Hematopoietic multipotent progenitor cell (in vitro differentiated cells): ENCODE results near the gene CCM2. TPM values are rescaled to one million over a fixed set of nuclear protein-coding genes. Genes with fewer than 3 reads are reported as not detected.
"Not testable (repeated sequence)": the region's sequence is repeated elsewhere in the genome, so short reads cannot be mapped to it uniquely, and the experiment has no call there.

Source experiments
- DNase-seq, 3 donors: peaks; one replicate each; pipeline ENCODE4 v3.0.0-alpha.2; 2011 to 2015; ENCODE audit warnings: low read depth in 2 of 3, low spot score in 2 of 3
- total RNA-seq: library from RNA; depleted of rRNA; stranded (reverse); fragments of >200 nt; gene quantifications from one replicate; pipeline ENCODE4 v1.2.3, GENCODE V29; 2012

The CCM2 gene
- total RNA-seq, 1 donor, result 143 TPM

DNA sequence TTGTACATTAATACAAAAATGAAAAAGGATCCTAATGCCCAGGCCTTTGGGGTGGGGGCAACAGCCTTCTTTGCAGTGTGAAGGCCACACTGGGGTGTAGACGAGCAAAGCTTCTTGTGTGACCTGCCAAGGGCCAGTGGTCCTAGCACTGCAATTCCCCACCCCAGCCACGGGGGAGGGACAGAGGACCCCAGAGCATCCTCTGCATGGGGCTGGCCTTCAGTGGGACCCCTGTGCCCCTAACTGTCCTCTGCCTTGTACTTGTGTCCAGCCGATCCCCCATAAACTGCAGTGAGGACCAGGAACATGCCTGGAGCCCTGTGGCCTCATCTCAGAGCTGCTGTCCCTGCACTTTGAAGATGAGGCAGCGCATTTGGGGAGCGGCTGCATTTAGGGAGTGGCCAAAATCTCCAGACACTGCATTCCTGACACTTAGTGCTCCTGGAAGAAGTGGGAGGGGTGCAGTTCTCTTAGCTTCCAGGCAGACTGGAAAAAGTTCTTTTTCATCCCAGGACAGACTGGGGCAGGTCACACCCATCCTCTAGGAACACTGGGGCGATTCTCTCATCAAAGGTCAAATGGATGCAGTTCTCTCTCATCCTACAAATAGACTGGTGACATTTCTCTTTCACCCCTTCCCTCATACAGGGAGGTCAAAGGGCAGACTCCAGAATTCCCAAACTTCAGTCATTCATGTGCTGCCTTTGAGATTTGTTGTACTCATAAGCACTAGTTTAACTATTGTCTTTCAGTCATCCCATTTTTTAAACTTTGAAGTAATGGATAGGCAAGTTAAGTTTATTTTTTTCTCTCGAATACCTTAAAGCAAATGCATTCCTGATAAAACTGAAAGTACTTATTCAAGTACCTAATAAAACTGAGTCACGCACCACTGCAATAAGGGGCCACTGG, 20.3 kb upstream of the CCM2 start:
- no peak for DNase-seq

DNA sequence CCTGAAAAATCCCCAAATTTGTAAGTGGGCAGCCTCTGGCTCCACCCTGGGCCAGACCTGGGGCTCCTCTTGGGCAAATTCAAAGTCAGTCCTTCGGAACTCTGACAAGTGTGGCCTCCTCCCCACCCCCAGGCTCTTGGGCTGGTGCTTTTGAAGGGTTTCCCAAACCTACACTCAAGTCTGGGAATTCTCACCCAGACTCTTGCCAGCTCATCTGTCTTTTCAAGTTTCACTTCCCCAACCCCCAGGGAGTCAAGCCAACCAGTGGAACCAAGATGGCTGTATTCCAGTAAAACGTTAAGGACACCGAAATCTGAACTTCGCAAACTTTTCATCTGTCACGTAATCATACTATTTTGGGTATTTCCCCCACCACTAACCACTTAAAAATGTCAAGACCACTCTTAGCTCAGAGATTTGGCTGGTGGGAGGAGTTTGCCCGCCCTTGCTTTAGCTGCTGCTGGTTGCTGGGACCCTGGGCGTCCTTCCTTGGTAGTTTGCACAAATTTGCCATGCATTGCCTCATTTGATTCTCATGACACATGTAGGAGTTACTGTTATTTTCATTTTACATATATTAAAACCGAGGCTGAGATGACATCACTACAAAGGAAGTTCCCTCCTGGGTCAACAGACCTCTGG, 19.5 kb upstream of the CCM2 start:
- peak in 2 of 3 donors; percentile 62 to 70 for DNase-seq

DNA sequence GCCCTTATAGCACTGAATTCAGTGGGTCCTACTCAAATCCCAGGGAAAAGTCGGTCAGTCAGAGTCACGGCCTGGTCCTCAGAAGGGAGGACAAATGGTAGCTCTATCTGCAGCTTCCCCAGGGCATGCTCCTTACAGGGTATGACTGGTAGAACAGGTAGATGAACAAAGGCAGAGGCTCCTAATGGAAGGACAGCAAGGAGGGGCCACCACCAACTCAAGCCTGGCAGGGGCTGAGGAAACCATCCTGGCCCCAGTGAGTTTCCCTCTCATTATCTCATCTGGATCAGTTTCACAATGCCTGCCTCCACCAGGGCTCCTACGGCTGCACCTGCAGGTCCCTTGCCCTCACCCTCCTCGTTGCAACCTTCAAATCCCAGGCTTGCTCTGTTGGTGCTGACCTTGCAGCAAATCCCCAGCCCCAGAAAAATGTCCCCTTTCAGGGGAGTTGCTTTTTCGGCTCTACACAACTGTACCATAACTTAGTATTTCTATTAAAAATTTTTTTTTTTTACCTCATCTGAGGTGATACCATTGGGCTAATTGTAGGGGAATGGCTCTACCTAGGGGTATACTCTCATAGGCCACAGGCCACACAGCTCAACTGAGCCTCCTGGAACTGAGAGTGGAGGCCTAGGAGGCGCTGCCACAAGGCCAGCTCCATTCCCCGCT, 18.8 kb upstream of the CCM2 start:
- DNase-seq, result no peak

DNA sequence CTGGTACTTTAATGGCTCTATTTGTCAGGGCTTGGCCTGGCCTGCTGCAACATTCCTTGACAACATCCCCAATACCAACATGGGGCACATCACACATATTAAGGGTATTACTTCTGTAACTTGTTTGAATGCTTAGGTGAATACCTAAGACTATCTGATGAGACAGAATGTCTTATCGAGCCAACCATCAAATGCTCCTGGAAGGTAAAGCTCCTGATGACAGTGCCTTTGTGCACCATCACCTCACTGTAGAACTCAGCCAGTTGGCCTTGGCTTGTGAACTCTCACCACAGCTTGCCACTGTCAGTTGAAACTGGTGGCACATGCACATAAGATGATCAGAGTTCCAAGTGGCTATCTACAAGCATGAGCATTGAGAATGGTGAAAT, 17.5 kb upstream of the CCM2 start:
- no peak for DNase-seq

DNA sequence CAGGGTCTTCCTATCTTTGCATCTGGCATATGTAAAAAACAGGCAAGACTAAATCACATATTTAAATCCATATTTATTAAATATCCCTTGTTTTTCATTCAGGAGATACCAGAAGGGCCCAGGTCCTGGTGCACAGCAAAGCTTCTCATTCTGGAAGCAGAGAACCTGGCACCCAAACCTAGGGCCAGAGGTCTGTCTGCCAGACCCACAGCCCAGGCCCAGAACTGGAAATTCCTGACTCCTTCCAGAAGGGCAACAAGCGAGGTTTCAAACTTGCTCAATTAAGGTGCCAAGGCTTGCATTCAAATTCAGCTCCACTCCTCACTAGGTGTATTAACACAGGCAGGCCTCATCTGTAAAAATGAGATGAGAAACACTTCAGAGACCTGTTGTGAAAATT, 17.0 kb upstream of the CCM2 start:
- DNase-seq, result no peak

DNA sequence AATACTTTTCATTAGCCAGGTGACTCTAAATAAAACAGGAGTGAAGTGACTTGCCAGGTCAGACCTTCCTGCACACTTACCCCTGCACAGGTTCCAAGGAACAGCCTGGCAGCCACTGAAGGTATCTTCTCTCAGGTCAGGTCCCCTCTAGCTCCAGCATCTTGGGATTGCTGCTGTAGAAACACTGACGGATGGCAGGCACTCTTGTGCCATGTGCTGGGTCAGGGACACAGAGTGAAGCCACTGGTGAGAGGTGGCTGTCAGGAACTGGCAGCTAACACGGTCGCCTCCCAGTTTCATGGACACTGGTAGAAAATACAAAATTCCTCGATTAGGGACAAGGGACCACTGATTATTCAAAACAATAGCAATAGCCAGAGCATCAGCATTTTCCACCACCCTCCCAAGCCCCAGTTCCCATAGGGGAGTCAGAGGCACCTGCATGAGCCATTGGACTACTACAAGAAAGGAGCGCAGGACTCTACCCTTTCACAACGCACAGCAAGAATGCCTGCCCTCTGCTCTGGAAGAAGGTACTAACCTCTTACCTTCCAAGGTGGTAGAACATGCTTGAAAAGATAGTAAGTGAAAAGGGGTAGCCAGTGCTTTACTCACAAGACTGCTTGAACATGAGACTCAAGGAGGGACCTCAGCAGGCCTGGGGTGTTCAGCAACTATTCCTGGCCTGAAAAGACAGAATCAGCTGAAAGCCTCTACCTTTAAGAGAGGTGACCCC, 16.1 kb upstream of the CCM2 start:
- no peak for DNase-seq

DNA sequence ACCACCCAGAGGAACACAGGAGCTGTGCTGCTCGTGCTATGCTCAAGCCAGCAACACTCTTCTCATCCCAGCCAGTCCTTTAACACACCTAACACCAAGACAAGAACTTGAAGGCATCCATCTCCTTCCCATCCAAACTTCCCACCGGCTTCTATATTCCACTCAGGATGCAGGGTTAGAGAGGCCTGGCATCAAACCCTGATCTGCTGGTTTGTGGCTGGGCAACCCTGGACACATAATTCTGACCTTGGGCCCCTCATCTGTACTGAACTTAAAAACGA, 15.6 kb upstream of the CCM2 start:
- DNase-seq, result no peak

DNA sequence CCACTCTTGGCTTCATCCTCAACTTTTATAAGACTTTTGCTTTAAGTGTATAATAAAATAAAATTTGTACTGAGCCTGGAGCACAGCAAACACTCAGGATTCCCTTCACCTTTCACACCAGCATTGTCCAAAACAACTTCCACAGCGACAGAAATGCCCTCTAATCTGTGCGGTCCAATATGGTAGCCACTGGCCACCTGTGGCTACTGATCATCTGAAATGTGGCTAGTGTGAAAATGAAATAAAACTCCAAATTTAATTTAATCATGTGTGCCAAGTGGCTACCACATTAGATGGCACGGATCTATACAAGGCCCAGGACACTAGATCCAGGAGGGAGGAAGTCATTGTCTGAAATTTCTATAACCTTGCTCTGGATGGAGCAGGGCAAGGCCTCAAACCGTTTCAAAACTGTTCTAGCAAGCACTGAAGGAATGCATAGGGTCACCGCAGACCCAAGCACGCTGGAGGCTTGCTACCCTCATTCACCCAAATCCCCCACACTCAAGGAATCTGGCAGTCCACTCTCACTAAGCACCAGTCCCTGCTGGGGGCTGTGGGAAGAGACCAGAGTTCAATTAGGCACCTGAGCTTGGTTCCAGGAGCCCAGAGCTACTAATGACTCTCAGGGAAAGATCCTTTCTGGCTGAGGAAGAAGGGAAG, 14.8 kb upstream of the CCM2 start:
- DNase-seq, result no peak

DNA sequence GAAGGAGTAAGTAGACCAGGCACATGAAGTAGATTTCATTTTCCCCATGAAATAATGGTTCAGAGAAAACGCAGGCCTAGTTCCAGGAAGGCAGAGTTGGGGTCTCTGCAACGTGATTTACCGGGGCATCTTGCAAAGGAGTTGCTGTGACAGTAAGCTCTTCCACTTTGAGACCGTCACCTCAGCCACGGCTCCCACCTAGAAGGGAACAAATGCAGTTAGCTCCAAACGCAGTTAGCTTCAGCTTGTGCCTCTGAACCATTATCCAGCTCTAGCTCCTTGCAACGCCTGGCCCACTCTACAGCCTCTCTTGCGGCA, 14.1 kb upstream of the CCM2 start:
- no peak for DNase-seq

DNA sequence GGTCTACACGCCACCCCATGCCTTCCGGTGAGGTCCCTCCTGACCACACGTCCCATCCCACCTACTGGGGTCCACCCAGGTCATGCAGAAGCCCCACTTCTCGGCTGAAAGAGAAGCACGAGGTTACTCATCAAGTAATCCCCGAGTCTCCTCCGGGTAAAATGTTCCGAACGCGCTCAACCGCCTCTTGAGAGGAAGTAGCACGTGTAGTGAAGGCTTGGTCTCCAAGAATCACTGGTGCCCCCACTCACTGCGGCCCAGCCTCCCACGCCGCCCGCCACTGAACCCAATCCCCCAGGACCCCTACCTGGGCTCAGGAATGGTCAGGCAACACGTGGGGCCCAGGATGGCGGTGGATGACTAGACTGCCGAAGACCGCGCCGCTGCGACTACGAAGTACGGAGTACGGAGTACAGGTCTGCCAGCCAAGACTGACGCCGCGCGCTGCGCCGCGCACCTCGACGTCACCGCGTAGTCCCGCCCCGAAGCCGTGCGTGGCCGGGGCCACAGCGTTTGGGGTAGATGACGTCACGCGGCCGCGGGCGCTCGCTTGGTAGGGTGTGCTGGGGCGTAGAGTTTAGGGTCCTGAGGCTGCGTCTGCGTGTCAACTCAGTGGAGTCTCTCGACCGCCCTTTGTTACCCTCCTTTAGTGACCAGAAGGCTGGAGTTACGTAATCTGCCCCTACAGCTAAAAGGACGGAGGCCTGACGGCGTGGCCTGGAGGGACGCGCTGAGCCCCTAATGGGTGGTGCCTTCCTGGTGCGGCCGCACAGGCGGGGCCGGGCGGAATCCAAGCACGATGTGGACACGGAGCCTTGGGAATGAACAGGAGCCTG, 13.6 kb upstream of the CCM2 start:
- DNase-seq, result peak; percentile 95

DNA sequence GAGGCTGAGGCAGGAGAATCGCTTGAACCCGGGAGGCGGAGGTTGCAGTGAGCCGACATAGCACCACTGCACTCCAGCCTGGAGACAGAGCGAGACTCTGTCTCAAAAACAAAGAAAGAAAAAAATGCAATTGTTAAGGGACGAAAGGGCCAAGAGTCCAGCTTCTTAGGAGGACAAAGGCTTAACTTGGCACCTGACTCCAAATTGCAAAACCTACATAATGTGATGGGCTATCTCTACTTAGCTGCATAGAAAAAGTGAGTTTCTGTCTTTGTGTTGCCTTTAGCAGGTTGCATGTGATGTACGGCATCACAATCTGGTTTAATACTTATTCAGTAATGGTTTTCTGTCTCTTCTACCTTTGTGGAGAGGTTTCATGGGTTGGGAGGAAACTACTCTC, 12.5 kb upstream of the CCM2 start:
- DNase-seq, result no peak

DNA sequence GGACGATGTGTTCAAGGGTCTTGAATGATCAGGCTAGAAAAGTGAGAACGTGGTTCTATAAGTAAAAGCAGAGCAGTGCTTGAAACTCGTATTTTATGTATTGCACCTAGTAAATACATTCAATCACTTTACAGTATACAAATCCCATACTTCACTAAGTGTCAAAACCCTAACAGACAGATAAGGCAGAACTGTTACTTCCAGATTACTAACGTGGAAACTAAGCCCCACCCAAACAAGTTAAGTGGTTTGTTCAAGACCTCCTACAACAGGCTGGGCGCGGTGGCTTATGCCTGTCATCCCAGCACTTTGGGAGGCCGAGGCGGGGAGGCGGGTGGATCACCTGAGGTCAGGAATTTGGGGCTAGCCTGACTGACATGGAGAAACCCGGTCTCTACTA, 12.0 kb upstream of the CCM2 start:
- no peak for DNase-seq

DNA sequence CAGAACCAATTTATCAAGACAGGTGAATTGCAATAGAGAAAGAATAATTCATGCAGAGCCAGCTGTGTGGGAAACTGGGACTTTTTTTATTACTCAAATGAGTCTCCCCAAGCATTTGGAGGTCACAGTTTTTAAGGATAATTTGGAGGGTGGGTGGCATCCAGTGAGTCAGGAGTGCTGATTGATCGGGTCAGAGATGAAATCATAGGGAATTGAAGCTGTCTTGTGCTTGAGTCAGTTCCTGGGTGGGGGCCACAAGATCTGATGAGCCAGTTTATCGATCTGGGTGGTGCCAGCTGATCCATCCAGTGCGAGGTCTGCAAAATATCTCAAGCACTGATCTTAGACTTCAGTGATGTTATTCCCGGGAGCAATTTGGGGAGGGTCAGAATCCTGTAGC, 11.3 kb upstream of the CCM2 start:
- no peak for DNase-seq

DNA sequence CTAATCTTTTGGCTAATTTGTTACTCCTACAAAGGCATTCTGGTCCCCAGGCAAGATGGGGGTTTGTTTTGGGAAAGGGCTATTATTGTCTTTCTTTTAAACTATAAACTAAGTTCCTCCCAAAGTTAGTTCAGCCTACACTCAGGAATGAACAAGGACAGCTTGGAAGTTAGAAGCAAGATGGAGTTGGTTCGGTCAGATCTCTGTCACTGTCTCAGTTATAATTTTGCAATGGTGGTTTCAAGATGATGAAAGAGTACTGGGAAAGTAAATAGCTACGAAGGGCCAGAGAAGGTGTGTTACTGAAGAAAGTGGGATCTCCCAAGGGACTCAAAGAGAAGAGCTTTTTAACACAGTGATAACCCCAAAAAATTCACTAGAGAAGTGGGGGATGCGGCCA, 10.9 kb upstream of the CCM2 start:
- no peak for DNase-seq

DNA sequence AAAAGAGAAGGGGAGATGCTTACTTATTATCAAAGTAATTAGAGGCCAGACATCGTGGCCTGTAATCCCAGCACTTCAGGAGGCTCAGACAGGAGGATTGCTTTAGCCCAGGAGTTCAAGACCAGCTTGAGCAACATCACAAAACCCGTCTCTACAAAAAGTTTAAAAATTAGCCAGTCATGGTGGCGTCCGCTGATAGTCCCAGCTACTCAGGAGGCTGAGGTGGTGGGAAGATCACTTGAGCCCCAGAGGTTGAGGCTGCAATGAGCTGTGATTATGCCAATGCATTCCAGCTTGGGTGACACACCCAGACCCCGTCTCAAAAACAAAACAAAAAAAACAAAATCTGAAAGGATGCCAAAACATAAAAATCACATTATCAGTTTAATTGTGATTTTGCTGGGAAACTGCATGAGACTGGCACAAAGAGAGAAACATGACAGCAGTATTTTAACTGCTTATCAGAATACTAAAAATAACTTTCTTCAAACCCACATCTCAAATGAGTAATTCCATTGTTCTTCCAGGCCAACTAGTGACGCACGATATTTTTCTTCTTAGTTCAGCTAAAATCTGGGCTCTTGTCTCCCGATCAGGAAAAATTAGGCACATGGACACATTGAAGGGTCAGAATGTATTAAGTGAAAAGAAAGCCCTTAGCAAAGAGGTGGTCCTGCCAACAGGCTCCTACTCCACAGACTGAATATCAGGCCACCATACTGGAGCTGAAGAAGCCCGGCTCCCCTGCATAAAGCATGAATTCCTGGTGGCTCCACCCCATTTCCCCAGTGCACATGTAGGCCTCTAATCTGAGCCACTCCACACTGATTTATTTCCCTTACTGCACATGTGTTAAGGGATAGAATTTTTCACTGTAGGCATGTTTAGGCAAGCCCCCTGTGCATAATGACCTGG, 9.6 kb upstream of the CCM2 start:
- DNase-seq, result no peak

DNA sequence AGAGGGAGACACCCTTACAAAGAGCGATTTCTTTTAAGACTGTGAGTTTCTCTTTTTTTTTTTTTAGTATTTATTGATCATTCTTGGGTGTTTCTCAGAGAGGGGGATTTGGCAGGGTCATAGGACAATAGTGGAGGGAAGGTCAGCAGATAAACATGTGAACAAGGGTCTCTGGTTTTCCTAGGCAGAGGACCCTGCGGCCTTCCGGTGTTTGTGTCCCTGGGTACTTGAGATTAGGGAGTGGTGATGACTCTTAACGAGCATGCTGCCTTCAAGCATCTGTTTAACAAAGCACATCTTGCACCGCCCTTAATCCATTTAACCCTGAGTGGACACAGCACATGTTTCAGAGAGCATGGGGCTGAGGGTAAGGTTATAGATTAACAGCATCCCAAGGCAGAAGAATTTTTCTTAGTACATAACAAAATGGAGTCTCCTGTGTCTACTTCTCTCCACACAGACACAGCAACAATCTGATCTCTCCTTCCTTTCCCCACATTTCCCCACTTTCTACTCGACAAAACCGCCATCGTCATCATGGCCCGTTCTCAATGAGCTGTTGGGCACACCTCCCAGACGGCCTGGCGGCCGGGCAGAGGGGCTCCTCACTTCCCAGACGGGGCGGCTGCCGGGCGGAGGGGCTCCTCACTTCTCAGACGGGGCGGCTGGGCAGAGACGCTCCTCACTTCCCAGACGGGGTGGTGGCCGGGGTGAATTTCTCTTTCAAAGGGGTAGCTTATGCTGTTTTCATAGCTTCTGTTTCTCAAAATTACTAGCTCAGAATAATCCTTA, 7.8 kb upstream of the CCM2 start:
- DNase-seq, result not testable (repeated sequence)

DNA sequence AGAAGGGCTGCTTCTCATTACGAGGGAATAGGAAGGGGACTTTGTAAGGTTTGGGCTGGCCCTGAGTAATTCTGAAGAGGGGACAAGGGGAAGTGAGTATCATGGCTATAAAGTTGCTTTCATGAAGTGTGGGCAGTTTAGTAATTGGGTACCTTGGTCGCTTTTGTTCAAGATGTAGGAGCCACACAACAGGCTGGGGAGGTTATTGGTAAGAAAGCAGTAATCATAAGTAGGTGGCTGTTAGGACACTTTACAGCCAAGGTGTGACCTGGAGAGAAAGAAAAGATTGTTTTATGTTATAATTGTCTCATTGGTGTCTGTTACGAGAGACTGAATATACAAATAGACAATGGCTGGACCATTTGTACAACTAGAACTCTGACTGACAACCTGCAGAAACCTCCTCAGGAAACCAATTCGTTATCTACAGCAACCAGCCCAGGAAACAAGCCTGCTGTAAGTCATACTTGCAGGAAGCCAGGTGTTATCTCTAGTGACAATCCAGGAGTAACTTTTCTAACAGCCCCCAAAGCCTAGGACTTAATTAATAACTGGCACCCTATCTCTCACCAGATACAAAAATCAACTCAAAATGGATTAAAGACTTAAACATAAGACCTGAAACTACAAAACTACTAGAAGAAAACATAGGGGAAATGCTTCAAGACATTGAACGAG, 5.0 kb upstream of the CCM2 start:
- DNase-seq, result peak in 2 of 3 donors; percentile 92 to 96
